Endothelial cell (in vitro differentiated cells): Measurements from ENCODE around the gene TRIM14. TPM values are rescaled to one million over a fixed set of nuclear protein-coding genes. Genes with fewer than 3 reads are reported as not detected.

Source experiments
- DNase-seq: peaks from one replicate; pipeline ENCODE4 v3.0.0; 2021; ENCODE audit warnings: low spot score
- H3K27ac Mint-ChIP-seq: one replicate; pipeline ENCODE4 v1.8.0; 2021; ENCODE audit warnings: mixed read lengths, inconsistent platforms; ENCODE audit not compliant: unreplicated experiment
- H3K27me3 Mint-ChIP-seq: one replicate; pipeline ENCODE4 v1.8.0; 2021; ENCODE audit warnings: mild to moderate bottlenecking, moderate library complexity, mixed read lengths, inconsistent platforms; ENCODE audit not compliant: unreplicated experiment
- H3K36me3 Mint-ChIP-seq: one replicate; pipeline ENCODE4 v1.8.0; 2021; ENCODE audit warnings: mild to moderate bottlenecking, low read depth, mixed read lengths, inconsistent platforms; ENCODE audit not compliant: unreplicated experiment
- H3K4me1 Mint-ChIP-seq: one replicate; pipeline ENCODE4 v1.8.0; 2021; ENCODE audit warnings: mild to moderate bottlenecking, mixed read lengths, inconsistent platforms; ENCODE audit not compliant: unreplicated experiment
- H3K4me3 Mint-ChIP-seq: one replicate; pipeline ENCODE4 v1.8.0; 2021; ENCODE audit warnings: mild to moderate bottlenecking, mixed read lengths, inconsistent platforms; ENCODE audit not compliant: unreplicated experiment
- H3K9me3 Mint-ChIP-seq: one replicate; pipeline ENCODE4 v1.8.0; 2021; ENCODE audit warnings: mixed read lengths, inconsistent platforms; ENCODE audit not compliant: unreplicated experiment
- total RNA-seq: library from RNA; stranded (reverse); fragmentation: NEBNext Ultra II Directional; extraction: Animal tissue kit (Norgen Biotek cat#: 25700); gene quantifications from one replicate; pipeline ENCODE4 v1.2.1, GENCODE V29; 2021; ENCODE audit not compliant: unreplicated experiment
- TF ChIP-seq, protein P1 (sequence below): fragments of 200-600 bp; sonication (generic); IDR thresholded peaks from one replicate; pipeline ENCODE4 v1.5.0; 2021; ENCODE audit warnings: antibody characterized with exemption; ENCODE audit not compliant: unreplicated experiment

Gene TRIM14
- total RNA-seq, 1 donor from 2014 or later: 0.97 TPM

DNA sequence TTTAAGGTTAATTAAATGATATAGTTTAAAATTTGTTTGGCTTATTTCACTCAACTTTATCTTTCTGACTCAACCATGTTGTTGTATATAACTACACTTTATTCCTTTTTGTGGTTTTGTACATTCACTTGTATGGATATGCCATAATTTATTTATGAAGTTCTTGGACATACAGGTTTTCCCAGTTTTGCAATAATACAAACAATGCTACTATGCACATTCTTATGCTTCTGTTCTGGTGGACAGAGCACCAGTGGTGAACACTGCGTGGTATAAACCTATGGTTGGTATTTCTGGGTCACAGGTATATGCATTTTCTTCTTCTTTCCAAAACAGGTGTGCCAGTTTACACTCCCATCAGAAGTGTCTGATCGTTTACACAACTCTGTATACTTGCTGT, 35.7 kb upstream of the TRIM14 start:
- Mint-ChIP-seq H3K27me3 (peaks cover 2% of the 10 kb centered on the region), H3K36me3 (peaks cover 4% of the 10 kb centered on the region), H3K4me3 (no peak overlapping the region), H3K4me1 (peaks cover 5% of the 10 kb centered on the region), H3K9me3 (no peaks in the 10 kb centered on the region), H3K27ac (no peak overlapping the region)
- DNase-seq: no peak
- TF ChIP-seq, protein P1, sequence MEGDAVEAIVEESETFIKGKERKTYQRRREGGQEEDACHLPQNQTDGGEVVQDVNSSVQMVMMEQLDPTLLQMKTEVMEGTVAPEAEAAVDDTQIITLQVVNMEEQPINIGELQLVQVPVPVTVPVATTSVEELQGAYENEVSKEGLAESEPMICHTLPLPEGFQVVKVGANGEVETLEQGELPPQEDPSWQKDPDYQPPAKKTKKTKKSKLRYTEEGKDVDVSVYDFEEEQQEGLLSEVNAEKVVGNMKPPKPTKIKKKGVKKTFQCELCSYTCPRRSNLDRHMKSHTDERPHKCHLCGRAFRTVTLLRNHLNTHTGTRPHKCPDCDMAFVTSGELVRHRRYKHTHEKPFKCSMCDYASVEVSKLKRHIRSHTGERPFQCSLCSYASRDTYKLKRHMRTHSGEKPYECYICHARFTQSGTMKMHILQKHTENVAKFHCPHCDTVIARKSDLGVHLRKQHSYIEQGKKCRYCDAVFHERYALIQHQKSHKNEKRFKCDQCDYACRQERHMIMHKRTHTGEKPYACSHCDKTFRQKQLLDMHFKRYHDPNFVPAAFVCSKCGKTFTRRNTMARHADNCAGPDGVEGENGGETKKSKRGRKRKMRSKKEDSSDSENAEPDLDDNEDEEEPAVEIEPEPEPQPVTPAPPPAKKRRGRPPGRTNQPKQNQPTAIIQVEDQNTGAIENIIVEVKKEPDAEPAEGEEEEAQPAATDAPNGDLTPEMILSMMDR: no peak

DNA sequence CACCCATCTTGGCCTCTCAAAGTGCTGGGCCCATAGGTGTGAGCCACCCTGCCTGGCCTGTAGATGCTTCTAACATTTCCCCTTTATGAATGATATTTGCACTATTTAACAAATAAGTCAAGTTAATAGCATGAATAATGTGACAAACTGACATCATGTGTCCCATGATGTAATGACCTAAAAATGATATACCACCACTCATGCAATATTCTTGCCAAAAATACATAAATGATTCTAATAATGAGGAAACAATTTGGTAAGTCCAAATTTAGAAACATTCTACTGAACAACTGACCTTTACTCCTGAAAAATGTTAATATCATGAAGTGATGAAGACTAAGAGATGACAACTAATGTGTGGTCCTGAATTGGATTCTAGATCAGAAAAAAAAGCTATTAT, 33.5 kb upstream of the TRIM14 start:
- TF ChIP-seq, protein P1: no peak
- no peaks in the 10 kb centered on the region for H3K9me3 Mint-ChIP-seq
- DNase-seq: no peak
- peaks cover 2% of the 10 kb centered on the region for H3K27me3 Mint-ChIP-seq
- H3K4me1 Mint-ChIP-seq: peaks cover 5% of the 10 kb centered on the region
- no peak overlapping the region for H3K27ac Mint-ChIP-seq
- no peak overlapping the region for H3K4me3 Mint-ChIP-seq
- no peaks in the 10 kb centered on the region for H3K36me3 Mint-ChIP-seq

DNA sequence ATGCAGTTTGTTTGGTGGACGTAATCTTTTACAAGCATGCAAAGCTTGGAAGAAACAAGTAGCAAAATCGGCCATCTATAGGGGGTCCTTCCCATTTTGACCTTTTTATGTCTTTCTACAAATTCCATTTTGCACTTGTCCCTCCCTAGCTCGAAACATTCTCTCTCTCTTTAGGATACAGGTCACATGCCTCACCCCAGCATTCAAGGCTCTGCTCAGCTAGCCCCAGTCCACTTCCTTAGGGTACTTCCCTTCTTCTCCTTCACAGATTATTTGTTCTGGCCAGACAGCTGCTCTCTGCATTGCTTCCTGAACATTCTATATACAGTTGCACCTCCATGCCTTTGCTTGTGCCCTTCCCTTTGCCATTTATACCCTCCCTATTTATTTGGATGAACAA, 31.7 kb upstream of the TRIM14 start:
- H3K27ac Mint-ChIP-seq: no peak overlapping the region
- TF ChIP-seq, protein P1: no peak
- no peak overlapping the region for H3K4me3 Mint-ChIP-seq
- H3K27me3 Mint-ChIP-seq: peaks cover 2% of the 10 kb centered on the region
- H3K36me3 Mint-ChIP-seq: no peaks in the 10 kb centered on the region
- no peaks in the 10 kb centered on the region for H3K9me3 Mint-ChIP-seq
- DNase-seq: no peak
- peaks cover 5% of the 10 kb centered on the region for H3K4me1 Mint-ChIP-seq

DNA sequence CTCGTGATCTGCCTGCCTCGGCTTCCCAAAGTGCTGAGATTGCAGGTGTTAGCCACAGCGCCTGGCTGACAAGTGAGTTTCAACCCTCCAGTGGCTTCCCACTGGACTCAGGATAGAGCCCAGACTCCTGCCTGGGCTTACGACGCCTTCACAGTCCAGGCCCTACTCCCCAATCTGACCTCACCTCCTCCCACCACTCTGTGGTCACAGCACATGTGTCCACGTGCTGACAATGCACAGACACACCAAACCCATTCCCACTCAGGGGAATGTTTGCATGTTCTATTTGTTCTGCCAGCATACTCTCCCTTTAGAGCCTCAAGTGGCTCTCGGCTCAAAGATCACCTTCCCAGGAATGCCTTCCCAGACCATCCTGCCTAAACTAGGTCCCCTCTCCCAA, 31.1 kb upstream of the TRIM14 start:
- TF ChIP-seq, protein P1: no peak
- Mint-ChIP-seq H3K27ac (no peak overlapping the region), H3K9me3 (no peaks in the 10 kb centered on the region), H3K27me3 (peaks cover 2% of the 10 kb centered on the region), H3K36me3 (no peaks in the 10 kb centered on the region), H3K4me3 (no peak overlapping the region), H3K4me1 (peaks cover 5% of the 10 kb centered on the region)
- no peak for DNase-seq

DNA sequence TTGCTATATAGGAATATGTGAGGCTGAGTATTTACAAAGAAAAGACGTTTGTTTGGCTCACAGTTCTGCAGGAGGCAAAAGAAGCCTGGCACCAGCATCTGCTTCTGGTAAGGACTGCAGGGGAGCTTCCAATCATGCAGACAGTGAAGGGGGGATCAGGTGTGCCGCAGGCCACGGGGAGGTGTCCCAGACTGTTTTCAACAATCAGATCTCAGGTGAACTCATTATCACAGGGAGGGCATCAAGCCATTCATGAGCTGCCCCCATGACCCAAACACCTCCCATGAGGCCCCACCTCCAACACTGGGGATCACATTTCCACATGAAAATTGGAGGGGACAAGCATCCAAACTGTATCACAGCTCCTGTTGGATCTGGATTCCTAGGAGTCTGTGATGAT, 30.4 kb upstream of the TRIM14 start:
- TF ChIP-seq, protein P1: no peak
- no peaks in the 10 kb centered on the region for H3K9me3 Mint-ChIP-seq
- H3K4me1 Mint-ChIP-seq: peaks cover 5% of the 10 kb centered on the region
- no peak overlapping the region for H3K27ac Mint-ChIP-seq
- peaks cover 1% of the 10 kb centered on the region for H3K36me3 Mint-ChIP-seq
- DNase-seq: no peak
- H3K27me3 Mint-ChIP-seq: peaks cover 2% of the 10 kb centered on the region
- no peak overlapping the region for H3K4me3 Mint-ChIP-seq
